Fibroblast of lung (primary cell): ENCODE results near the gene NRG2.

Experiments used
- CTCF ChIP-seq, 2 donors: IDR thresholded peaks in 1 of 2; conservative IDR thresholded peaks in 1 of 2; 1 replicate in 1 of 2; 2 replicates in 1 of 2; pipeline ENCODE4 v1.5.1; 2011 to 2012; ENCODE audit warnings: low read length in 2 of 2, control low read depth in 1 of 2, inconsistent platforms in 1 of 2, low read depth in 1 of 2, mild to moderate bottlenecking in 1 of 2
- EZH2 ChIP-seq: IDR thresholded peaks from 2 replicates; pipeline ENCODE4 v1.5.1; 2012; ENCODE audit warnings: low read length, control low read depth, mild to moderate bottlenecking; ENCODE audit errors: missing control alignments

GRCh38 chr5:139979943-139980342, 63.2 kb downstream of the NRG2 start:
- no peak for TF ChIP-seq CTCF (conservative IDR thresholded peaks at IDR 0.05 in 1 of 2, IDR thresholded peaks at IDR 0.05 in 1 of 2; ENCODE audit: low read depth in 1 of 2, low read length in 2 of 2)
- no peak for TF ChIP-seq EZH2
